ENCODE results near the gene PGPEP1. TPM values are rescaled to one million over a fixed set of nuclear protein-coding genes. Genes with fewer than 3 reads are reported as not detected.
A peak's percentile ranks its signal among the peaks of the same experiment; 100 is the strongest.
"Not testable (repeated sequence)": the region's sequence is repeated elsewhere in the genome, so short reads cannot be mapped to it uniquely, and the experiment has no call there.

Gene PGPEP1
- total RNA-seq, 1 donor from 2014 or later = 5.4 TPM

DNA sequence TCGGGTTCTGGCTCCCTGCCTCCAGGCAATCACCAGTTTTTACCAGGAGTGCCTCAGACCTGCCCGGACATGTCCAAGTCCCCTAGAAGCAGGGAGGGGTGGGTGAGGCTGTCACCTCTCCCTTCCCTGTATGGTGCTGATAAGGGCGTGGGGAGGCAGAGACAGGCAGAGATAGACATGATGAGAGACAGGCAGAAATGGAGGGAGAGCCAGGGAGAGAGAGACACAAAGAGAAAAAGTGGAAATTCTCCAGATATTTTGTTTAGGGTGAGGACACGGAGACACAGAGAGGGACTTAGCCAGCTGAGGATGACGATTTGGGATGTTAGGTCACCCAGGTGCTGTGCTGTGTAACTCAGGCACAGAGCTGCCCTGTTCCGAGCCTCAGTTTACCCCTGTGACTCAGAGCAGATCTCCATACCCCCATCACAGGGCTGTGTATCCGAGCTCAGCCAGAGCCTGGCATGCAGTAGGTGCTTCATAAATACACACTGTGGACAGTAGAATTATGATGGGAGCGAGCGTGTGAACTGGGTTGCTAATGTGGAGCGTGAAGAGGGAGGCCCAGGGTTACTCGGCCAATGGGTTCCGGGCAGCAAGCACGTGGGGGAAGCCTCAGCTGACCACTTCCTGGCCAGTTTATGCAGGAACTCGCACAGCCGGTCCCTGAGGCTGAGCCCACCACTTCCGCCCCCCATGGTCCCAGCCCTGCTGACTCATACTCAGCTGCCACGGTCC is 33.7 kb downstream of the PGPEP1 start:
- TF ChIP-seq, protein P1, sequence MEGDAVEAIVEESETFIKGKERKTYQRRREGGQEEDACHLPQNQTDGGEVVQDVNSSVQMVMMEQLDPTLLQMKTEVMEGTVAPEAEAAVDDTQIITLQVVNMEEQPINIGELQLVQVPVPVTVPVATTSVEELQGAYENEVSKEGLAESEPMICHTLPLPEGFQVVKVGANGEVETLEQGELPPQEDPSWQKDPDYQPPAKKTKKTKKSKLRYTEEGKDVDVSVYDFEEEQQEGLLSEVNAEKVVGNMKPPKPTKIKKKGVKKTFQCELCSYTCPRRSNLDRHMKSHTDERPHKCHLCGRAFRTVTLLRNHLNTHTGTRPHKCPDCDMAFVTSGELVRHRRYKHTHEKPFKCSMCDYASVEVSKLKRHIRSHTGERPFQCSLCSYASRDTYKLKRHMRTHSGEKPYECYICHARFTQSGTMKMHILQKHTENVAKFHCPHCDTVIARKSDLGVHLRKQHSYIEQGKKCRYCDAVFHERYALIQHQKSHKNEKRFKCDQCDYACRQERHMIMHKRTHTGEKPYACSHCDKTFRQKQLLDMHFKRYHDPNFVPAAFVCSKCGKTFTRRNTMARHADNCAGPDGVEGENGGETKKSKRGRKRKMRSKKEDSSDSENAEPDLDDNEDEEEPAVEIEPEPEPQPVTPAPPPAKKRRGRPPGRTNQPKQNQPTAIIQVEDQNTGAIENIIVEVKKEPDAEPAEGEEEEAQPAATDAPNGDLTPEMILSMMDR (conservative IDR thresholded peaks at IDR 0.05; ENCODE audit: low read depth, low read length) = no peak
- DNase-seq (ENCODE audit: low read depth) = peak; percentile 86

DNA sequence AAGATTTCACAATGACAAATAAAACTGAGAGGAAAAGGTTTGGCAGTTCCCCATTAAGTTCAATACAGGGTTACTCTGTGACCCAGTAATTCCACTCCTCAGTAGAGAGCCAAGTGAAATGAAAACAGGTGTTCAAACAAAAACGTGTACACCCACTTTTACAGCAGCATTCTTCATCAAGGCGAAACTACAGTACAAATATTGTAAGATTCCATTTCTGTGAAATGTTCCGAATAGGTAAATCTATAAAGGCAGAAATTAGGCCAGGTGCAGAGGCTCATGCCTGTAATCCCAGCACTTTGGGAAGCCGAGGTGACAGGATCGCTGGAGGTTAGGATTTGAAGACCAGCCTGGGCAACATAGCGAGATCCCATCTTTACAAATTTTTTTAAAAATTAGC is 36.6 kb downstream of the PGPEP1 start:
- H3K4me3 ChIP-seq (ENCODE audit: low read depth, low read length) = no peak overlapping the region
- TF ChIP-seq, protein P1 (conservative IDR thresholded peaks at IDR 0.05; ENCODE audit: low read depth, low read length) = no peak
- no peak for DNase-seq (ENCODE audit: low read depth)

More for the DNA sequence above, 33.7 kb downstream of the PGPEP1 start:
- no peak overlapping the region for H3K4me3 ChIP-seq (ENCODE audit: low read depth, low read length)

DNA sequence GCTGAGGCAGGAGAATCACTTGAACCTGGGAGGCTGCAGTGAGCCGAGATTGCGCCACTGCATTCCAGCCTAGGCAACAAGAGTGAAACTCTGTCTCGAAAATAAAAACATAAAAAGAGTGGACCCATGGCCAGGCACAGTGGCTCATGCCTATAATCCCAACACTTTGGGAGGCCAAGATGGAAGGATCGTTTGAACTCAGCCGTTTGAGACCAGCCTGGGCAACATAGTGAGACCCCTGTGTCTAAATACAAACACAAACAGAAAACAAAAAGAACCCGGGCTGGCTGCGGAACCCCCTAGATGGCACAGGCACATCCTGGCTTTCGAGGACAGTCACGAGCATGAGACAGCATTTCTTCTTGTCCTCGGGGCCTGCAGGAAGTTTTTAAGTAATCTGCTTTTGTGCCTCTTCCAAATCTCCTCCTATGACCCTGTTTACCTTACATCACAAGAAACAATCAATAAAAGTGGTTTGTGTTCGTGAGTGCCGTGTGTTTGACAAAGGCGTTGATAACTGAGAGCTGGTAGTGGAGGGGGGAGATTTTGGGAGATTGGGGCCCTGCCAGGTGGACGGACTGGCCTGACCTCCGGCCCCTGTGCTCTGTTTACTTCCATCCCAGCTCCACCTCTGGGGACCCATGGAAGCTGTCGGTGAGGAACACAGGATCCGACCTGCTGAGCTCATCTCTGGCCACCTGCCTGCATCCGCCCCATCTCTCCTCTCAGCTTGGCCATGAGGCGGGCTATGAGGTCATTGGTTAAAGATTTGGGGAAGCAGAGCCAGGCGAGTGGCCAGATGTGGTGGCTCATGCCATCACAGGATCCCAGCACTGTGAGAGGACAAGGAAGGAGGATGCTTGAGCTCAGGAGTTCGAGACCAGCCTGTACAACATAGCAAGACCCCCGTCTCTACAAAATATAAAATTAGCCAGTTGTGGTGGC is 39.7 kb downstream of the PGPEP1 start:
- TF ChIP-seq, protein P1 (conservative IDR thresholded peaks at IDR 0.05; ENCODE audit: low read depth, low read length) = no peak
- DNase-seq (ENCODE audit: low read depth) = peak; percentile 74
- H3K4me3 ChIP-seq (ENCODE audit: low read depth, low read length) = no peak overlapping the region

- no peak for DNase-seq (ENCODE audit: low read depth)
- H3K4me3 ChIP-seq (ENCODE audit: low read depth, low read length) = no peak overlapping the region
- TF ChIP-seq, protein P1 (conservative IDR thresholded peaks at IDR 0.05; ENCODE audit: low read depth, low read length) = no peak
Observed at GRCh38 chr19:18380843-18381242, 40.4 kb downstream of the PGPEP1 start.

DNA sequence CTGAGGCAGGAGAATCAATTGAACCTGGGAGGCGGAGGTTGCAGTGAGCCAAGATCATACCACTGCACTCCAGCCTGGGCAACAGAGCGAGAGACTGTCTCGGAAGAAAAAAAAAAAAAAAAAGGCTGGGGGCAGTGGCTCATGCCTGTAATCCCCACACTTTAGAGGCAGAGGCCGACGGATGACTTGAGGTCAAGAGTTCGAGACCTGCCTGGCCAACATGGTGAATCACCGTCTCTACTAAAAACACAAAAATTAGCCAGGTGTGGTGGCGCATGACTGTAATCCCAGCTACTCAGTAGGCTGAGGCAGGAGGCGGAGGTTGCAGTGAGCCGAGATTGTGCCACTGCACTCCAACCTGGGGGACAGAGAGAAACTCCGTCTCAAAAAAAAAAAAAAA is 43.2 kb downstream of the PGPEP1 start:
- not testable (repeated sequence) for H3K4me3 ChIP-seq (ENCODE audit: low read depth, low read length); DNase-seq (ENCODE audit: low read depth)

- H3K4me3 ChIP-seq (ENCODE audit: low read depth, low read length) = no peak overlapping the region
- TF ChIP-seq, protein P1 (conservative IDR thresholded peaks at IDR 0.05; ENCODE audit: low read depth, low read length) = no peak
- DNase-seq (ENCODE audit: low read depth) = no peak
Observed at GRCh38 chr19:18384775-18385174, 44.4 kb downstream of the PGPEP1 start.

DNA sequence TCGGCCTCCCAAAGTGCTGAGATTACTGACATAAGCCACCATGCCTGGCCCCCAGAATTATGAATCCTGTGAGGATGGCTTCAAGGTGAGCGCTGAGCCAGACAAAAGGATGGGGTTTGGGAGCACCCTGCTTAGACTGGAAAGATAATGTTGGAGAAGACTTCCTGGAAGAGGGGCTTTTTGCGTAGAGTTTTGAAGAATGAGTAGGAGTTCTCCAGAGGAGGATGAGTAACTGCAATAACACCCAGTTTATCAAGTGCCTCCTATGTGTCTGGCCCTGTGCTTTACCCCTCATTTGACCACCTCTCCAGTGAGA is 44.9 kb downstream of the PGPEP1 start:
- no peak for DNase-seq (ENCODE audit: low read depth)
- TF ChIP-seq, protein P1 (conservative IDR thresholded peaks at IDR 0.05; ENCODE audit: low read depth, low read length) = no peak
- H3K4me3 ChIP-seq (ENCODE audit: low read depth, low read length) = no peak overlapping the region

All from epithelial cell of proximal tubule (primary cell).